H1 (cell line): Measurements from ENCODE around the gene CAMK2A. TPM values are rescaled to one million over a fixed set of nuclear protein-coding genes. Genes with fewer than 3 reads are reported as not detected.

ENCODE experiments used
- CTCF ChIA-PET: fragments of 300-600 bp; sonication (Branson Sonifier 250); formaldehyde crosslinking; loops from one replicate; lab custom pipeline; 2021; ENCODE audit not compliant: partially characterized antibody; lab: Charles Lee
- POLR2A ChIA-PET: fragments of 300-600 bp; sonication (Branson Sonifier 250); formaldehyde crosslinking; loops from one replicate; lab custom pipeline; 2021; ENCODE audit warnings: inconsistent platforms; ENCODE audit not compliant: partially characterized antibody; lab: Charles Lee
- DNase-seq, 2 experiments: peaks; one replicate each; pipeline versions ENCODE4 v3.0.0 to v3.0.0-alpha.2; 2010 to 2022; ENCODE audit warnings: low spot score in 2 of 2, low read depth in 1 of 2, mixed read lengths in 1 of 2
- FAIRE-seq: peaks from 2 replicates; lab custom pipeline; 2011; peaks lifted over from hg19 to GRCh38; lab: Jason Lieb, UNC
- H2AFZ ChIP-seq: 2 replicates; pipeline ENCODE4 v1.8.1; 2012; ENCODE audit warnings: low read length, inconsistent platforms
- H2AK5ac ChIP-seq: 2 replicates; pipeline ENCODE4 v1.6.1; 2013; ENCODE audit warnings: low read depth, low read length
- H2BK120ac ChIP-seq: replicated peaks from 2 replicates; pipeline ENCODE3; 2013; ENCODE audit warnings: low read depth, low read length, inconsistent platforms
- H2BK12ac ChIP-seq: 2 replicates; pipeline ENCODE4 v1.6.1; 2013; ENCODE audit warnings: low read depth, low read length
- H2BK15ac ChIP-seq: 2 replicates; pipeline ENCODE4 v1.6.1; 2013; ENCODE audit warnings: low read length
- H2BK20ac ChIP-seq: 2 replicates; pipeline ENCODE4 v1.6.1; 2013; ENCODE audit warnings: low read length
- H2BK5ac ChIP-seq: 2 replicates; pipeline ENCODE4 v1.6.1; 2013; ENCODE audit warnings: low read depth, low read length
- H3K14ac ChIP-seq: 2 replicates; pipeline ENCODE4 v1.6.1; 2013; ENCODE audit warnings: inconsistent platforms; ENCODE audit not compliant: insufficient read length
- H3K18ac ChIP-seq: 2 replicates; pipeline ENCODE4 v1.6.1; 2013; ENCODE audit warnings: low read length; ENCODE audit errors: extremely low read depth
- H3K23ac ChIP-seq: 2 replicates; pipeline ENCODE4 v1.6.1; 2013; ENCODE audit warnings: inconsistent platforms; ENCODE audit not compliant: insufficient read length
- H3K23me2 ChIP-seq: 2 replicates; pipeline ENCODE4 v1.6.1; 2013; ENCODE audit warnings: low read depth, low read length
- H3K27ac ChIP-seq: 2 replicates; pipeline ENCODE4 v1.6.1; 2011; ENCODE audit warnings: low read depth, low read length, inconsistent platforms
- H3K27me3 ChIP-seq, 4 experiments: replicated peaks in 1 of 4; 1 replicate in 1 of 4; 2 replicates in 3 of 4; pipeline versions ENCODE4 v1.6.1 to v1.8.1; 2011 to 2013; ENCODE audit warnings: low read length in 3 of 4, mild to moderate bottlenecking in 3 of 4, inconsistent platforms in 2 of 4, mixed read lengths in 2 of 4, moderate library complexity in 1 of 4; ENCODE audit not compliant: control insufficient read depth in 3 of 4, insufficient read depth in 3 of 4; ENCODE audit errors: extremely low read depth in 1 of 4
- H3K36me3 ChIP-seq, 4 experiments: 2 replicates each; pipeline versions ENCODE4 v1.6.1 to v1.8.1; 2011 to 2013; ENCODE audit warnings: mild to moderate bottlenecking in 4 of 4, low read length in 3 of 4, moderate library complexity in 2 of 4, control low read depth in 1 of 4, inconsistent platforms in 1 of 4; ENCODE audit not compliant: insufficient read depth in 4 of 4, control insufficient read depth in 2 of 4
- H3K4ac ChIP-seq: replicated peaks from 2 replicates; pipeline ENCODE3; 2013; ENCODE audit warnings: low read length, low read depth, mixed read lengths, inconsistent platforms; ENCODE audit not compliant: insufficient read length
- H3K4me1 ChIP-seq, 4 experiments: replicated peaks in 1 of 4; 1 replicate in 1 of 4; 2 replicates in 3 of 4; pipeline versions ENCODE4 v1.6.1 to v1.8.1; 2011 to 2013; ENCODE audit warnings: low read length in 3 of 4, inconsistent platforms in 2 of 4, mixed read lengths in 1 of 4; ENCODE audit not compliant: insufficient read depth in 4 of 4, control insufficient read depth in 3 of 4
- H3K4me2 ChIP-seq, 2 experiments: 2 replicates each; pipeline versions ENCODE4 v1.6.1 to v1.8.1; 2011 to 2013; ENCODE audit warnings: low read depth in 2 of 2, low read length in 2 of 2, control low read depth in 1 of 2, inconsistent platforms in 1 of 2, mild to moderate bottlenecking in 1 of 2; ENCODE audit not compliant: insufficient read depth in 1 of 2
- H3K4me3 ChIP-seq, 4 experiments: fragments of 200-600, 300-600 bp in 1 of 4; sonication (generic), shearing (Covaris generic), sonication (Bioruptor Twin) in 1 of 4; 2 replicates each; pipeline versions ENCODE4 v1.5.1 to v1.8.1; 2011 to 2016; ENCODE audit warnings: low read length in 4 of 4, low read depth in 3 of 4, control low read depth in 2 of 4, inconsistent platforms in 2 of 4, mild to moderate bottlenecking in 2 of 4, mixed read lengths in 1 of 4, moderate library complexity in 1 of 4; ENCODE audit not compliant: insufficient read depth in 2 of 4; ENCODE audit errors: extremely low read depth in 1 of 4
- H3K56ac ChIP-seq: replicated peaks from 2 replicates; pipeline ENCODE3; 2013; ENCODE audit warnings: low read depth, mild to moderate bottlenecking, mixed read lengths, low read length, inconsistent platforms; ENCODE audit not compliant: insufficient read length
- H3K79me1 ChIP-seq: 2 replicates; pipeline ENCODE4 v1.6.1; 2013; ENCODE audit warnings: low read depth, low read length, control low read depth
- H3K79me2 ChIP-seq, 2 experiments: 2 replicates each; pipeline versions ENCODE4 v1.6.1 to v1.8.1; 2012 to 2013; ENCODE audit warnings: low read length in 2 of 2, mild to moderate bottlenecking in 2 of 2, inconsistent platforms in 1 of 2; ENCODE audit not compliant: insufficient read depth in 2 of 2, control insufficient read depth in 1 of 2
- H3K9ac ChIP-seq, 4 experiments: replicated peaks in 1 of 4; 1 replicate in 1 of 4; 2 replicates in 3 of 4; pipeline versions ENCODE4 v1.6.1 to v1.8.1; 2011 to 2013; ENCODE audit warnings: low read depth in 3 of 4, low read length in 3 of 4, control low read depth in 2 of 4, mild to moderate bottlenecking in 2 of 4, moderate library complexity in 2 of 4, inconsistent platforms in 1 of 4; ENCODE audit errors: extremely low read depth in 1 of 4
- H3K9me3 ChIP-seq, 2 experiments: 2 replicates each; pipeline versions ENCODE4 v1.6.1 to v1.8.1; 2012 to 2013; ENCODE audit warnings: mild to moderate bottlenecking in 2 of 2, moderate library complexity in 2 of 2, control low read depth in 1 of 2, inconsistent platforms in 1 of 2, low read depth in 1 of 2, low read length in 1 of 2, mixed read lengths in 1 of 2; ENCODE audit not compliant: insufficient read depth in 2 of 2
- H4K20me1 ChIP-seq, 2 experiments: replicated peaks in 1 of 2; 2 replicates each; pipeline versions ENCODE3 to v1.8.1; 2011 to 2013; ENCODE audit warnings: inconsistent platforms in 2 of 2, low read length in 2 of 2, mild to moderate bottlenecking in 1 of 2; ENCODE audit not compliant: insufficient read depth in 2 of 2, control insufficient read depth in 1 of 2
- H4K5ac ChIP-seq: 2 replicates; pipeline ENCODE4 v1.6.1; 2013; ENCODE audit warnings: low read length, low read depth, mixed read lengths, inconsistent platforms; ENCODE audit not compliant: insufficient read length
- H4K8ac ChIP-seq: 2 replicates; pipeline ENCODE4 v1.8.0; 2013; ENCODE audit warnings: mild to moderate bottlenecking, moderate library complexity, low read length, inconsistent platforms; ENCODE audit not compliant: insufficient read depth; ENCODE audit errors: extremely low read depth
- H4K91ac ChIP-seq: replicated peaks from 2 replicates; pipeline ENCODE3; 2013; ENCODE audit warnings: low read length, mixed read lengths, inconsistent platforms; ENCODE audit not compliant: insufficient read length
- EZH2 ChIP-seq: fragments of 200-600 bp; sonication (generic); IDR thresholded peaks from 2 replicates; pipeline ENCODE4 v1.7.1; 2012; ENCODE audit warnings: low read depth, mild to moderate bottlenecking, moderate library complexity, low read length, inconsistent platforms; ENCODE audit not compliant: severe bottlenecking
- SUZ12 ChIP-seq: fragments of 200-600 bp; sonication (generic); IDR thresholded peaks from 2 replicates; pipeline ENCODE4 v1.6.1; 2012; ENCODE audit warnings: mild to moderate bottlenecking, inconsistent platforms, low read length, moderate library complexity, mixed read lengths
- WGBS, 2 experiments: shearing (Covaris generic) in 1 of 2; methylation state at CpG; one replicate each; pipeline versions ENCODE4 v1.1.6 to v1.1.7; 2013 to 2015; ENCODE audit warnings: low lambda C conversion rate in 2 of 2, mixed read lengths in 2 of 2, inconsistent platforms in 1 of 2, low coverage in 1 of 2, missing lambda C conversion rate in 1 of 2; ENCODE audit not compliant: insufficient replicate concordance in 2 of 2, insufficient coverage in 1 of 2, insufficient read length in 1 of 2; ENCODE audit errors: extremely low coverage in 1 of 2, missing lambda C conversion rate in 1 of 2; 5-methylcytosine and 5-hydroxymethylcytosine counted together
- polyA plus RNA-seq, 7 experiments: library from polyadenylated mRNA; depleted of rRNA in 3 of 7; stranded (reverse) in 5 of 7; unstranded in 2 of 7; fragments of >200 nt in 5 of 7; fragments of 200-250 nt in 2 of 7; gene quantifications; 1 replicate in 5 of 7; 2 replicates in 1 of 7; 4 replicates in 1 of 7; pipeline versions ENCODE4 v1.2.1 to v1.2.3, GENCODE V29; 2011 to 2013; ENCODE audit warnings: missing spikeins in 2 of 7, mixed read lengths in 2 of 7
- total RNA-seq: library from RNA; stranded (reverse); fragmentation: NEBNext Ultra II Directional; extraction: Animal tissue kit (Norgen Biotek cat#: 25700); gene quantifications from 2 replicates; pipeline ENCODE4 v1.2.1, GENCODE V29; 2021
- TF ChIP-seq, protein P1 (sequence below): IDR thresholded peaks from 2 replicates; pipeline ENCODE4 v1.6.1; 2011; ENCODE audit warnings: low read length, improper control_type of control experiment

Gene CAMK2A
- total and polyA plus RNA-seq, 2 of the 8 experiments (the other 6 are each of a cell fraction or from before 2014, with no cell fraction given), result 0.20 to 0.28 TPM

DNA sequence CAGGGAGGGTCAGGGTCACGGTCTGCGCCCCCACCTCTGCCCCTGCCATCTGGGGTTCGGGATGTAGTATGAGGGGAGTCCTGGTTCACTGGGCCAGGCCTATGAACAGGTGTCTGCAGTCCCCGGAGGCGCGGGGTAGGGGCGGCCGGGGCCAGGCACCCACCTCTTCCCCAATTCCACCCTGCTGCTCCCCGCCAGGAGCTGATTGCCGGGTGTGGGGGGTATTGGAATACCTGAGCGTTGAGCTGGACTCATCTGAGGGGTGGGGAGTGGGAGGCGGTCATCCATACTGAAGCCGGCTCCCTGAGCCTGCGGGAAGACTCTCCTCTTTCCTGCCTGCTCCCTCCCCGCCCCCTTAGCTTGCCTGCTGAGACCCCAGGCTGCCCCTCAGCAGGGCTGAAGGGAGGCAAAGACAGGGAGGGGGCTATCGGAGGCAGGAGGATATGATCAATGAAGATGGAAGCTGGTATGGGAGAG lies 99.0 kb downstream of the CAMK2A start:
- TF ChIP-seq SUZ12, result peak; percentile 45; the same call in 1 of the 2 replicates
- TF ChIP-seq EZH2, result peak; percentile 44
- TF ChIP-seq, protein P1, sequence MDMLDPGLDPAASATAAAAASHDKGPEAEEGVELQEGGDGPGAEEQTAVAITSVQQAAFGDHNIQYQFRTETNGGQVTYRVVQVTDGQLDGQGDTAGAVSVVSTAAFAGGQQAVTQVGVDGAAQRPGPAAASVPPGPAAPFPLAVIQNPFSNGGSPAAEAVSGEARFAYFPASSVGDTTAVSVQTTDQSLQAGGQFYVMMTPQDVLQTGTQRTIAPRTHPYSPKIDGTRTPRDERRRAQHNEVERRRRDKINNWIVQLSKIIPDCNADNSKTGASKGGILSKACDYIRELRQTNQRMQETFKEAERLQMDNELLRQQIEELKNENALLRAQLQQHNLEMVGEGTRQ, result no peak
- Histone ChIP-seq H3K4me3 (peak overlapping the region; percentile 31 to 61 (median 37); a peak in 7 of 8 replicates), H2AFZ (no peak overlapping the region)

More for the DNA sequence above, 99.0 kb downstream of the CAMK2A start:
- no peak overlapping the region for H2BK5ac ChIP-seq
- H3K14ac ChIP-seq, result no peak overlapping the region
- H3K9ac ChIP-seq, result no peak overlapping the region
- no peak overlapping the region for H3K56ac ChIP-seq
- H3K4me1 ChIP-seq, result peaks cover 4 to 22% (median 8%) of the 10 kb centered on the region in 4 experiments
- no peak overlapping the region for H3K23ac ChIP-seq
- FAIRE-seq (no peak), DNase-seq (peak in 1 of 2 experiments; percentile 61)
- H2AK5ac ChIP-seq, result no peak overlapping the region
- H3K27ac ChIP-seq, result no peak overlapping the region
- H3K9me3 ChIP-seq, result no peaks in the 10 kb centered on the region
- H4K20me1 ChIP-seq, result peaks cover 1 to 3% of the 10 kb centered on the region in 2 experiments
- CTCF ChIA-PET, result interaction anchor here (0.7 to 23.7 kb wide), 12 partner anchors 9 to 141 kb away, joined by 3 to 302 read pairs (median 4); no protein-coding TSS in a partner anchor
- no peaks in the 10 kb centered on the region for H3K79me1 ChIP-seq
- no peak overlapping the region for H4K91ac ChIP-seq
- no peak overlapping the region for H2BK15ac ChIP-seq
- H2BK120ac ChIP-seq, result no peak overlapping the region
- POLR2A ChIA-PET, result no interaction called here
- H4K5ac ChIP-seq, result no peak overlapping the region
- H3K79me2 ChIP-seq, result no peaks in the 10 kb centered on the region
- H3K18ac ChIP-seq, result no peak overlapping the region
- peaks cover 29 to 65% (median 59%) of the 10 kb centered on the region in 4 experiments for H3K27me3 ChIP-seq
- H3K36me3 ChIP-seq, result no peaks in the 10 kb centered on the region
- no peak overlapping the region for H2BK12ac ChIP-seq
- no peak overlapping the region for H2BK20ac ChIP-seq
- no peak overlapping the region for H3K4ac ChIP-seq
- WGBS, 2 experiments, result 19% methylated on average over 16 of the region's 16 CpGs; no CpG with 5 or more reads in 1 of the 2 experiments
- peak overlapping the region; percentile 78 to 87 for H3K4me2 ChIP-seq
- H3K23me2 ChIP-seq, result peaks cover 6% of the 10 kb centered on the region; the same call in 1 of the 2 replicates
- no peak overlapping the region for H4K8ac ChIP-seq
